Kidney epithelial cell (primary cell): ENCODE results near the gene RARRES1. TPM values are rescaled to one million over a fixed set of nuclear protein-coding genes. Genes with fewer than 3 reads are reported as not detected.
"Not testable (repeated sequence)": the region's sequence is repeated elsewhere in the genome, so short reads cannot be mapped to it uniquely, and the experiment has no call there.

Experiments used
- DNase-seq: peaks from one replicate; pipeline ENCODE4 v3.0.0-alpha.2; 2010; ENCODE audit warnings: low read depth
- H3K27me3 ChIP-seq: 2 replicates; pipeline ENCODE4 v1.6.0; 2011; ENCODE audit warnings: low read length; ENCODE audit not compliant: control insufficient read depth, insufficient read depth
- H3K36me3 ChIP-seq: 2 replicates; pipeline ENCODE4 v1.5.1; 2011; ENCODE audit warnings: low read length; ENCODE audit not compliant: control insufficient read depth, insufficient read depth
- H3K4me3 ChIP-seq: 2 replicates; pipeline ENCODE4 v1.5.1; 2011; ENCODE audit warnings: low read depth, mild to moderate bottlenecking, control low read depth, low read length
- total RNA-seq: library from RNA; depleted of rRNA; stranded (reverse); fragments of >200 nt; gene quantifications from 2 replicates; pipeline ENCODE4 v1.2.3, GENCODE V29; 2015
- TF ChIP-seq, protein P1 (sequence below): IDR thresholded peaks from 2 replicates; pipeline ENCODE4 v1.5.1; 2011; ENCODE audit warnings: mild to moderate bottlenecking, moderate library complexity, low read length, control low read depth, inconsistent platforms; ENCODE audit not compliant: insufficient read depth, poor library complexity, severe bottlenecking

RARRES1 gene
- total RNA-seq, 1 donor from 2014 or later: 5.3 TPM

- Histone ChIP-seq H3K36me3 (no peaks in the 10 kb centered on the region), H3K4me3 (no peak overlapping the region), H3K27me3 (no peaks in the 10 kb centered on the region)
- no peak for DNase-seq
- TF ChIP-seq, protein P1, sequence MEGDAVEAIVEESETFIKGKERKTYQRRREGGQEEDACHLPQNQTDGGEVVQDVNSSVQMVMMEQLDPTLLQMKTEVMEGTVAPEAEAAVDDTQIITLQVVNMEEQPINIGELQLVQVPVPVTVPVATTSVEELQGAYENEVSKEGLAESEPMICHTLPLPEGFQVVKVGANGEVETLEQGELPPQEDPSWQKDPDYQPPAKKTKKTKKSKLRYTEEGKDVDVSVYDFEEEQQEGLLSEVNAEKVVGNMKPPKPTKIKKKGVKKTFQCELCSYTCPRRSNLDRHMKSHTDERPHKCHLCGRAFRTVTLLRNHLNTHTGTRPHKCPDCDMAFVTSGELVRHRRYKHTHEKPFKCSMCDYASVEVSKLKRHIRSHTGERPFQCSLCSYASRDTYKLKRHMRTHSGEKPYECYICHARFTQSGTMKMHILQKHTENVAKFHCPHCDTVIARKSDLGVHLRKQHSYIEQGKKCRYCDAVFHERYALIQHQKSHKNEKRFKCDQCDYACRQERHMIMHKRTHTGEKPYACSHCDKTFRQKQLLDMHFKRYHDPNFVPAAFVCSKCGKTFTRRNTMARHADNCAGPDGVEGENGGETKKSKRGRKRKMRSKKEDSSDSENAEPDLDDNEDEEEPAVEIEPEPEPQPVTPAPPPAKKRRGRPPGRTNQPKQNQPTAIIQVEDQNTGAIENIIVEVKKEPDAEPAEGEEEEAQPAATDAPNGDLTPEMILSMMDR: no peak
Observed at GRCh38 chr3:158696618-158697017, 35.6 kb downstream of the RARRES1 start.

DNA sequence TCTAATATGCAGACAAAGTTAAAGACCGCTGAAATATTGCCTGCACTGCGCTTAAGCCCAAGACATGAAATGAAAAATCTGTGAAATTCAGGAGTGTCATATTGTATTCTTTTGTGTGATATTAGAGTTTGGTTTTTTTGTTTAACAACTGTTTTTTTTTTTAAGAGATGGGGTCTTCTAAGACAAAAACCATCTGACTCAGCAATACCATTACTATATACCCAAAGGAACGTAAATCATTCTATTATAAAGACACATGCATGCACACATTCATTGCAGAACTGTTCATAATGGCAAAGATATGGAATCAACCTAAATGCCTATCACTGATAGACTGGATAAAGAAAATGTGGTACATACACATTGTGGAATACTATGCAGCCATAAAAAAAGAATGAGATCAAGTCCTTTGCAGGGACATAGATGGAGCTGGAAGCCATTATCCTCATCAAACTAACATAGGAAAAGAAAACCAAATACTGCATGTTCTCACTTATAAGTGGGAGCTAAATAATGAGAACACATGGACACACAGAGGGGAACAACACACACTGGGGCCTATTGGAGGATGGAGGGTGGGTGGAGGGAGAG, 38.3 kb downstream of the RARRES1 start:
- not testable (repeated sequence) for H3K36me3 ChIP-seq, DNase-seq, H3K4me3 ChIP-seq, H3K27me3 ChIP-seq

DNA sequence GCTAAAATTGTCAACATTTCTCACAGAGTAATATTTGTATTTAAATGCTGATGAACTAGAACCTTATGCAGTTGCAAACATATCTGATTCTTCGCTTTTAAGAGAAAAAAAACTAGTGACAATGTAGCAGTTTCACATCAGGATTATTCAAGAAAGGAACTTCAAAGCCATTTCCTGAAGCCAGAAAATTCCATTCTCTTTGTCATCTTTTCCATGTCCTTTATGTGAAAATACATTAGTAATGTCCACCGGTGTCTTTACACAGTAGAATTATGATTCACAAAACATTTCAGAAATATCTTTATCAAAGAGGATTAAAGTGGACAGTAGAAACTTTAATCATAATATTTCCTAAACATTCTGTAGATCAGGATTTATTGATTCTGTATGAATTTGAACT, 47.1 kb downstream of the RARRES1 start:
- H3K4me3 ChIP-seq: no peak overlapping the region
- TF ChIP-seq, protein P1: no peak
- DNase-seq: no peak
- no peaks in the 10 kb centered on the region for H3K36me3 ChIP-seq
- H3K27me3 ChIP-seq: no peaks in the 10 kb centered on the region

- no peak overlapping the region for H3K4me3 ChIP-seq
- H3K36me3 ChIP-seq: no peaks in the 10 kb centered on the region
- DNase-seq: no peak
- no peaks in the 10 kb centered on the region for H3K27me3 ChIP-seq
- TF ChIP-seq, protein P1: no peak
Observed at GRCh38 chr3:158683230-158683962, 48.9 kb downstream of the RARRES1 start.

GRCh38 chr3:158680861-158681260, 51.4 kb downstream of the RARRES1 start:
- no peaks in the 10 kb centered on the region for H3K27me3 ChIP-seq
- no peaks in the 10 kb centered on the region for H3K36me3 ChIP-seq
- no peak for DNase-seq
- TF ChIP-seq, protein P1: no peak
- no peak overlapping the region for H3K4me3 ChIP-seq

DNA sequence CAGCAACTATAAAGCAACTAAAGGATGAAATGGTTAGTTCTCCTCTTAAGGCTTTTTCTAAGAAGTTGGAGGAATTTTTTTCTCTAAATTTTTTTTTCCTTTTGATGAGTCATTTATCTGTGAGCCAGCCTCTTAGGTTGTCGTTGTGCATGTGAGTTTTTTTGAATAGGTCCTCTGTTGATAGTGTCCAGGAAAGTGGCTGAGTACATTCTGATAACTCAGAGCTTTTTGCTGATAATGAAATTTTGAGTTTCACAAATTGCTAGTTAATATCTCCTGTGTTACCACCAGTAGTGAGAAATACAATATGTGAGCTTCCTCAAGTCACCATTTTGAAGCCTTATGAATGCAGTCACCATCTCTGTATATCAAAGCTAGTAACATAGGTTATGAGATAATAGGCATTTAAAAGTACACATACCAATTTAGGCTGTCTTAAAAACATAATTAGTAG, 52.7 kb downstream of the RARRES1 start:
- no peaks in the 10 kb centered on the region for H3K27me3 ChIP-seq
- DNase-seq: no peak
- TF ChIP-seq, protein P1: no peak
- no peak overlapping the region for H3K4me3 ChIP-seq
- no peaks in the 10 kb centered on the region for H3K36me3 ChIP-seq
